Bronchial smooth muscle cell (primary cell): ENCODE results near the gene NEDD1. TPM values are rescaled to one million over a fixed set of nuclear protein-coding genes. Genes with fewer than 3 reads are reported as not detected.

Source experiments
- total RNA-seq: library from RNA; depleted of rRNA; stranded (reverse); fragments of >200 nt; gene quantifications from 2 replicates; pipeline ENCODE4 v1.2.1, GENCODE V29; 2014

NEDD1 gene
- 14.3 and 15.8 TPM in 2 replicates for total RNA-seq

GRCh38 chr12:96906849-96907670 lies at the start of gene NEDD1:
Gene NEDD1 (plus strand): TSS chr12:96907257. CDS start chr12:96909760, 2,503 bp downstream.

